HG02943 (cell line): Measurements from ENCODE around the gene HIPK2.

ENCODE experiments used
- ATAC-seq: cut with Tn5 transposase; IDR thresholded peaks from one replicate; pipeline ENCODE4 v1.9.1; 2021; ENCODE audit warnings: mild to moderate bottlenecking, low read depth, moderate library complexity; ENCODE audit not compliant: unreplicated experiment

The HIPK2 gene

DNA sequence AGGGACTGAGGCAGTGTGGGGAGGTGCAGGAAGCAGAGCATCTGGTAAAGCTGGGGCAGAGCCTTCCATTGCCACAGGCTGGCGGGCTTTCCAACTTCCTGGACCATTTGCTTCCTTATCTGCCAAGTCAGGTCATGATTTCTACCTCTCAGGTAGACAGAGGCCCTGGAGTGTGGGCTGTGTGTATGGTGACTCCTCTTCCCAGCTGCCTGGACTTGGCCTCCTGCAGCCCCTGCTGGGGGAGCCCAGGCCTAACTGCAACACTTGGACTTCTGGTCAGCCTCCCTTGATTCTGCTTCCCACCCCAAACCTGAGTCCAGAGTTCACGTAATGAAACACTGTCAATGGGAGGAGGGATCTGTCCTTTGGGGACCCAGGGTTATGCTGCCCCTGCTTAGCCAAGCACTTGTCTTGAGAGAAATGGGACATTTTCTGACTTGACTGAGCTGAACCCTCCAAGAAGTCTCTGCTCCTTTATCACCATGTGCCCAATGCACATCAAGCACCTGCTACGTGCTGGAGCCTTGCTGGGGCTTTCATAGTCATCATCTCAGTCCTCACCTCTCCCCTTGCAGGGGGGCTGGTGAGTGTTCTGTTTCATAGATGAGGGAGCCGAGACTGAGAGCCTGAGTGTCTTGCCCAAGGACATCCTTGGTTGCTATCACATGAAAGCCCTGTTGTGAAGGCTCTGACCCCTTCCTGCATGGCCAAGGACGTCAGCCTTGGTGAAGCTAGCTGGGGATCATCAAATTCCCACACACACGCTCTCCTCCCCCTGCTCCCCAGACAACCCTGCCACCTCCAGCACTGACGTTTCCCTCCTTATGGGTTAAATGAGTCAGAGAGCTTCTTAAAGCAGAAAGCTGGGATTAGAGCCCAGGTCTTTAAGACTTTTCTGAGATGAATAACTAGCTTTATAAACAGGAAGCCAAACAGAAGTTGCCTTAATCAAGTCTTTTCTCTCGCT is 250.9 kb downstream of the HIPK2 start:
- no peak for ATAC-seq

DNA sequence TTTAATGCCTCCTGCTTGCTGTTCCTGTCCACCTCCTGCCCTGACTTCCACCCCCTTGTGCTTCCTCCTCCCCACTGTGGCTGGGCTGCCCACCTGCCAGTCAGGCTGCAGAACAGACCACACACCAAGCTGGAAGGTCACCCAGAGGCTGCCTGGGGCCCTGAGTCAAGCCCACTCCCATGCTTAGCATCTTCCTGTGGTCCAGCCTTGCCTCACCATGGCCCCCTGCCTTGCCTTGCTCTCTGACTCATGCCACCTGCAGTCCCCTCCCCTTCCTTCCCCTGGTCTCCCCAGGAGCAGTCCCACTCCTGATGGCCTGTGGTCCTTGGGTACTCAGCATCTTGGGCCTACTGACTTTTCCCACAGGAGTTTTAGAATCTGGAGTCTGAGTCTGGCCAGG is 252.0 kb downstream of the HIPK2 start:
- ATAC-seq = no peak

DNA sequence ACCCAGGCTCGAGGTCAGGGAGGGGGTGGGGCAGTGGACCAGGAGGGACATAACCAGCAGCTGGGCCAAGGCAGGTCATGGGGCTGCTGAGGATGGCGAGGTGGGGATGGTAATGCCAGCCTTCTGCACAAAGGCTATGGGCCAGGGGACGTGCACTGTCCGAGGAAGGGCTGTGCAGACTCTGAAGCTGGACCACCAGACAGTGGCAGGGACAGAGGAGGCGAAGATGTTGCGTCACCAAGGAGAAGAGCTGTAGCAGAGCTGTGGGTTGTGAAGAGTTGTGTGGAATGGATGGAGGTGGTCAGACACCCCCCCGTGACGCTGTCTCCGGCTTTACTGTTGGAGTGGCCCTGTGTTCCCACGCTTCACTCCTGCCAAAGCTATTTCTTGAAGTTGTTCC is 252.6 kb downstream of the HIPK2 start:
- no peak for ATAC-seq

DNA sequence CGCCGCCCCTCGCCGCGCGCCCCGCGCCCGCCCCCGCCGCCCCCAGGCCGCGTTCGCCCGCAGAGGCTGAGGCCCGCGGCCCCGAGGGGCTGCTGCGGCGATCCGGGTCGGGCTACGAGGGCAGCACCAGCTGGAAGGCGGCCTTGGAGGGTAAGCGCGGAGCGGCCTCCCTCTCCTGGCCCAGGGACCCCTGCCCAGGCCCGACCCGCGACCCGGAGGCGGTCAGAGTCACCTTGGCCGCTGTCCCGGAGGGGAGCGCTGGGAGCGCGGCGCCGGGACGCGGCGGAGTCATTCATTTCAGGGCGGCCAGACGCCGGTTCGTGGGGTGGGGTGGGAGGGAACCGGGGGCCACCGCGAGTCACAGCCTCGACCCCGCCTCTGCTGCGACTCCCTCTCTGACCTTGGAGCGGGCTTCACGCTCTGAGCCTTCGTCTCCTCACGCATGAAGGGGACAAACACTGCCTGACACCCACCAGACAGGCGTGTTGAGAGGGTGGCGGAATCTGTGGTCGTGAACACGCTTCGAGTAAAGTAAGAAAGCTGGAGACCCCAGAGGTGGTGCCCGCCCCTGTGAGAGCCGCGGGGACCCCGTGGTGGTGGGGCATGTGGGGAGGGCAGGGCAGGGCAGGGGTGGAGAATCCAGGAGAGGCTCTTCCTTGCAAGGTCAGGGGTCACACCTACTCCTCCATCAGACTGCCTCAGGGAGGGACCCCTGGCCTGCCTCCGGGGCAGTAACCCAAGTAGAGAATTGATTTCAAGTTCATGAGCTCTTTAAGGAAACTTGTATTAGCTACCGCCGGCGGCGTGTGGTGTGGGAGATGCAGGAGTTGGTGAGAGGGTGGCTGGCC is 253.6 kb downstream of the HIPK2 start:
- ATAC-seq = no peak

DNA sequence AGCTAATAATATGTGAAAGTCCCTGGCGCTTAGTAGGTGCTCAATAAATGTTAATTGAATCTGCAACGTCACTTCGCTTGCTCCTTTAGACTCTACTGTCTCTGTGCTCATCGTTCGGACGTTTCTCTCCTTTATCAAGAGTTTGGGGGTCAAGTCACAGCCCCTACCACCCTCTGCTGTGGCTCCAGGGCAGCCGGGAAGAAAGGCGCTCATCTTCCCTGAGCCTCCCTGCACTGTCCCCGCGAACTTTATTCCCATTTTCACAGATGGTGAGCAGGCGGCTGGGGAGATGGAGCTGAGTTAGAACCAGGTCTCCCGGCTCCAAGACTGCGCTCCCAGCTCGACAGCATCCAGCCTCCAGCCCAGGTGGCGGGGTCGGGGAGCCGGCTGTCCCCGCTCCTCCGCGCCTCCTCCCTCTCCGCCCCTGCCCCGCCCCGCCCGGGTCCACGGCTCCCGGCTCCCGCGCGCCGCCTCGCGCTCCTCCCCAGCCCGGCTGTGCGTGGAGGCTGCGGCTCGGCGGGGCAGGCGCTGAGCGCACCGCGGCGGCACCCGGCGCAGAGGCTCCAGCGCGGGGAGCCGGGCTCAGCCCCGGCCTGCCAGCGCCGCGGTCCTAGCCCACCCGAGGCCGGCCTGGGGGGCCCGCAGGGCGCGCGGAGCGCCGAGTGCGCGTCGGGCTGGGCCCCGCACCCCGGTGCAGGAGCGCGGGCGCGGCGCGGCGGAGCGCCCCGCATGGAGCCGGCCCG is 254.4 kb downstream of the HIPK2 start, which contains the start of gene CLEC2L:
Gene CLEC2L (plus strand): TSS at position 487 of the 743 bp plus-strand sequence. CDS start 243 bp downstream, at position 730.
- ATAC-seq = no peak

DNA sequence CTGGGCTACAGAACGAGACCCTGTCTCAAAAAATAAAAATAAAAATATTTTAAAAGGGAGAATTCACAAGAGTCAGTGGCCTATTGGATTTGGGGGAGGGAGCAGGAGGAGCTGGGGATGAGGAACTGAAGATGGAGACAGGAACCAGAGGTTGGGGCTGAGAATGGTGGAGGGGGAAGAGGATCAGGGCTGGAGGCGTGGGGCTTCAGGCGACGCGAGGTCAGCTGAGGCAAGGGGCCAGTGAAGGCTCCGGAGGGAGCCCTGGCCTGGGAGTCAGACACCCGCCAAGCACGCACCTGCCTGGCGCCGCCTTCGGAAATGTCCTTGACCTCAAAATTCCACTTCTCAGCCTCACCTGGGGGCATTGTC is 255.0 kb downstream of the HIPK2 start:
- ATAC-seq = no peak

DNA sequence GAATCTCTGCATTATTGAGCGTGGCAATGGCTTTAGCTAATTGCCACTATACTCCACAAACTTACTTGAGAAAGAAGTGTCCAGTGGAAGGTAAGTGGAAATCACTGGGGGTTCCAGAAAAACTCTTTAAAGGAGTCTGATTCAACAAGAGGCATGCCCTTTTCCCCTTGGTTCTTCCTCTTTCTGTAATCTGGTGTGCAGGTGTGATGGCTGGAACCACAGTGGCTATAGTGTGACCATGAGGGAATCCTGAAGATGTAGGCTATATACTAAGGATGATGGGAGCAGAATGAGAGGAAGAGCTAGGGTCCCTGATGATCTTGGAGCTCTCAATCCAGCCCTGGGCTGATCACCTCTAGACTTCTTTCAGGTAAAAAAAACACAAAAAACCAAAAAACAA is 256.4 kb downstream of the HIPK2 start:
- ATAC-seq = no peak

DNA sequence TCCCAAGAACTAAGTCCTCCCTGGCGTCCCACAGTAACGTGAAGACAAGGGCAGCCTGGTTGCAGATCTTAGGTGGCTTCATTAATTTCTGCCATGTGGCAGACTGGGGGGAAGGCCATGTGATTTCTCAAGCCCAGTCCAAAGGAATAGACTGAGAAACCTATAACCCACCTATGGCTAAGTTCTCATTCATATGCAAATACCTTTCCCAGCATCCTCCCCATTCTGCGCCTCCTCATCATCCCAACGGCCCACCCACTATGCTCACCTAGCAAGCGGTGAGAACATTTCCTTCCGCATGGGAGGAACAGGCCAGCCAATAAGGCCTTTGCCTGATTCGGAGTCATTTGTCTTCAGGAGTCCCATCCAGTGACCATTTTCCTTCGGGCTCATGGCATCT is 262.5 kb downstream of the HIPK2 start:
- no peak for ATAC-seq
